ENCODE measurements around the gene SLC5A10. TPM values are rescaled to one million over a fixed set of nuclear protein-coding genes. Genes with fewer than 3 reads are reported as not detected.
A peak's percentile ranks its signal among the peaks of the same experiment; 100 is the strongest.
"Not testable (repeated sequence)": the region's sequence is repeated elsewhere in the genome, so short reads cannot be mapped to it uniquely, and the experiment has no call there.

SLC5A10 gene
- total and polyA plus RNA-seq, 9 donors: 0.05 to 0.38 (median 0.15) TPM; not detected in 5

DNA sequence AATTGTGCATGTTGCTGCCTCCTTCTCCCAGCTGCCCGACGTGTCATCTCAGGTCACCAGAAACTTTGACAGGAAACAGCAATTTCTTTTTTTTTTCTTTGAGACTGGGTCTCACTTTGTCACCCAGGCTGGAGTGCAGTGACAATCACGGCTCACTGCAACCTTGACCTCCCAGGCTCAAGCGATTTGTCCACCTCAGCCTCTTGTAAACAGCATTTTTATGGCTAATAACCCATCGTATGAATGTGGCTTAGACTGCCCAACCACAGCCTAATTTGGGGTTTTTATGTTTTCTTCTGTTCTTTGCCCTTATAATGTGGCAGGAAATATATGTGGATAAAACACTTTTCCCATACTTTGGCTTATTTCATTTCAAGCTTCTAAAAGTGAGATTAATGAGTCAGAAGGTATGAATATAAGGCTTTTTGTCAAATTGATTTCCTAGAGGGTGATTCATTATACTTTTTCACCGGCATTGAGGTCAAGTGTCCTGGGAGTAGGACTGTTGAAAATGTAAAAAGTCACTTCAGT, 31.0 kb upstream of the SLC5A10 start:
- Histone ChIP-seq H3K36me3 (no peaks in the 10 kb centered on the region), H3K27me3 (no peaks in the 10 kb centered on the region), H3K4me3 (no peak overlapping the region), H3K4me1 (ENCODE audit: insufficient read depth) (peaks cover 3% of the 10 kb centered on the region), H3K27ac (no peak overlapping the region), H3K9me3 (no peaks in the 10 kb centered on the region)
- DNase-seq: no peak
- WGBS, 3 donors: 34 to 46% (median 41%) methylated on average over 6 of the region's 6 CpGs
- intact Hi-C loops (cut with DNase I): no loop called here
- TF ChIP-seq EP300 (IDR thresholded peaks at IDR 0.05) (no peak), POLR2A (IDR thresholded peaks at IDR 0.05) (no peak)
- TF ChIP-seq, protein P1, sequence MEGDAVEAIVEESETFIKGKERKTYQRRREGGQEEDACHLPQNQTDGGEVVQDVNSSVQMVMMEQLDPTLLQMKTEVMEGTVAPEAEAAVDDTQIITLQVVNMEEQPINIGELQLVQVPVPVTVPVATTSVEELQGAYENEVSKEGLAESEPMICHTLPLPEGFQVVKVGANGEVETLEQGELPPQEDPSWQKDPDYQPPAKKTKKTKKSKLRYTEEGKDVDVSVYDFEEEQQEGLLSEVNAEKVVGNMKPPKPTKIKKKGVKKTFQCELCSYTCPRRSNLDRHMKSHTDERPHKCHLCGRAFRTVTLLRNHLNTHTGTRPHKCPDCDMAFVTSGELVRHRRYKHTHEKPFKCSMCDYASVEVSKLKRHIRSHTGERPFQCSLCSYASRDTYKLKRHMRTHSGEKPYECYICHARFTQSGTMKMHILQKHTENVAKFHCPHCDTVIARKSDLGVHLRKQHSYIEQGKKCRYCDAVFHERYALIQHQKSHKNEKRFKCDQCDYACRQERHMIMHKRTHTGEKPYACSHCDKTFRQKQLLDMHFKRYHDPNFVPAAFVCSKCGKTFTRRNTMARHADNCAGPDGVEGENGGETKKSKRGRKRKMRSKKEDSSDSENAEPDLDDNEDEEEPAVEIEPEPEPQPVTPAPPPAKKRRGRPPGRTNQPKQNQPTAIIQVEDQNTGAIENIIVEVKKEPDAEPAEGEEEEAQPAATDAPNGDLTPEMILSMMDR (IDR thresholded peaks at IDR 0.05): no peak

DNA sequence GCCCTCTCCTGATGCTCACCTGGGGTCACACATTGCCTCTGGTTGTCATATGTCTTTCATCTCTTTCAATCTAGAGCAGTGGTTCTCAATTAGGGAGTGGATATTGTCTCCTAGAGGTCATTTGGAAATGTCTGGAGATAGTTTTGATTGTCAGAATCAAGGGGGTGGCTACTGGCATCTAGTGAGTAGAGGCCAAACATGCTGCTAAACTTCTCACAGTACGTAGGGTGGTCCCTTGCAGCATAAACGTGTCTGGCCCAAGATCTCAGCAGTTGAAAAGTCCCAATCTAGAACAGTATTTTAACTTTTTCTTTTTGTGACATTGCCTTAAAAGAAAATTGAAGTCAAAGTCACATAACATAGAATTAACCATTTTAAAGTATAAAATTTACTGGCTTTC, 30.5 kb upstream of the SLC5A10 start:
- no peak for DNase-seq
- Histone ChIP-seq H3K27me3 (no peaks in the 10 kb centered on the region), H3K36me3 (no peaks in the 10 kb centered on the region), H3K4me3 (no peak overlapping the region), H3K9me3 (no peaks in the 10 kb centered on the region), H3K27ac (no peak overlapping the region), H3K4me1 (ENCODE audit: insufficient read depth) (peaks cover 3% of the 10 kb centered on the region)
- intact Hi-C loops (cut with DNase I): no loop called here
- WGBS, 3 donors: 74 to 95% (median 75%) methylated on average over 2 of the region's 2 CpGs
- no peak for TF ChIP-seq EP300 (IDR thresholded peaks at IDR 0.05)
- no peak for TF ChIP-seq POLR2A (IDR thresholded peaks at IDR 0.05)
- TF ChIP-seq, protein P1 (IDR thresholded peaks at IDR 0.05): no peak

DNA sequence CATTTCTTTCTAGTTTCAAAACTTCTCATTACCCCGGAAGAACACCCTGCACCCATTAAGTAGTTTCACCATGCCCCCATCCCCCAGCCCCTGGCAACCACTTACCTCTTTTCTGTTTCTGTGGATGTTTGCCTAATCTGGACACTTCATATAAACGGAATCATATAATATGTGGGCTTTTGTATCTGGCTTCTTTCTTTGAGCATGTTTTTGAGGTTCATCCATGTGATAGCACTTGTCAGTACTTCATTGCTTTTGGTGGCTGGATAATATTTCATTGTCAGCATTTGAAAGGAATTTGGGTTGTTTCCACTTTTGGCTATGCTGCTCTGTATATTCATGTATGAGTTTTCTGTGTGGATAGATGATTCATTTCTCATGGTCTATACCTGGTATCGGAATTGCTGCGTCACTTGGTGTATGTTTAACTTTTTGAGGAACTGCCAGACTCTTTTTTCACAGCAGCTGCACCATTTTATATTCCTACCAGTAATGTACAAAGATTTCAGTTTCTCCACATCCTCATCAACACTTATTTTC, 30.0 kb upstream of the SLC5A10 start:
- intact Hi-C loops (cut with DNase I): no loop called here
- WGBS, 3 donors: 68 to 84% (median 76%) methylated on average over 4 of the region's 4 CpGs
- Histone ChIP-seq H3K9me3 (no peaks in the 10 kb centered on the region), H3K27ac (no peak overlapping the region), H3K36me3 (no peaks in the 10 kb centered on the region), H3K27me3 (no peaks in the 10 kb centered on the region), H3K4me1 (ENCODE audit: insufficient read depth) (peaks cover 3% of the 10 kb centered on the region), H3K4me3 (no peak overlapping the region)
- DNase-seq: peak in 1 of 5 donors; percentile 39
- no peak for TF ChIP-seq EP300 (IDR thresholded peaks at IDR 0.05)
- TF ChIP-seq POLR2A (IDR thresholded peaks at IDR 0.05): no peak
- TF ChIP-seq, protein P1 (IDR thresholded peaks at IDR 0.05): no peak

DNA sequence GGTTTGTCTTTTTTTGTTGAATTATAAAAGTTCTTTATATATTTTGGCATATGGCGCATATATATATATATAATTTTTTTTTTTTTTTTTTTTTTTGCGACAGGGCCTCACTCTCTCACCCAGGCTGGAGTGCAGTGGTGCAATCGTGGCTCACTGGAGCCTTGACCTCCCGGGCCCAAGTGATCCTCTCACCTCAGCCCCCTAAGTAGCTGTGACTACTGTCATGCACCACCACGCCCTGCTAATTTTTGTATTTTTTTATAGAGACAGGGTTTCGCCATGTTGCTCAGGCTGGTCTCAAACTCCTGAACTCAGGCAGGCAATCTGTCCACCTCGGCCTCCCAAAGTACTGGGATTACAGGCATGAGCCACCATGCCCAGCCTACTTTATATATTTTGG, 29.4 kb upstream of the SLC5A10 start:
- H3K4me3 ChIP-seq; H3K27ac ChIP-seq; intact Hi-C loops (cut with DNase I); DNase-seq; H3K27me3 ChIP-seq; H3K36me3 ChIP-seq; H3K4me1 ChIP-seq (ENCODE audit: insufficient read depth); H3K9me3 ChIP-seq: not testable (repeated sequence)
- WGBS, 3 donors: 93 to 95% (median 94%) methylated on average over 7 of the region's 7 CpGs

DNA sequence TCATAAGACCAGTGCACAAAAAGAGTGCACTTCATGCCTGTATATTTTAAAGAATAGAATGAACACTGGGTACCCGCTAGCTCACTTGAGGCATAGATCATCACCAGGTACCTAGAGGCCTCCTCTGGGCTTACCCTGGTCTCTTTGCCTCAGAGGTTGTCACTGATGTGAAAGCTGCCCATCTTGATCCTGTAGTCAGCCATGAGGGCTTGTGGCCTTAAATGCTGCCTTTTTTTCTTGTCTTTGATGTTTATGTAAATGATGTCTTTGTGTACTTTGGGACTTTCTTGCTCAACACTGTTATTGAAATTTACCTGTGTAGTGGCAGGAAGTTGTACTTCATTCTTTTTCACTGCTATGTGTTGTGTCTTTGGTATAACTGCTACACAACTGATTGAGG, 26.8 kb upstream of the SLC5A10 start:
- intact Hi-C loops (cut with DNase I): no loop called here
- no peaks in the 10 kb centered on the region for H3K9me3 ChIP-seq
- TF ChIP-seq, protein P1 (IDR thresholded peaks at IDR 0.05): no peak
- TF ChIP-seq EP300 (IDR thresholded peaks at IDR 0.05) (no peak), POLR2A (IDR thresholded peaks at IDR 0.05) (no peak)
- H3K4me3 ChIP-seq: no peak overlapping the region
- H3K27me3 ChIP-seq: no peaks in the 10 kb centered on the region
- DNase-seq: no peak
- WGBS, 3 donors: 96 to 100% (median 96%) methylated on average over 1 of the region's 1 CpG
- H3K27ac ChIP-seq: no peak overlapping the region
- peaks cover 3% of the 10 kb centered on the region for H3K4me1 ChIP-seq (ENCODE audit: insufficient read depth)
- H3K36me3 ChIP-seq: no peaks in the 10 kb centered on the region

Measured in ovary (tissue), 9 donors.